RPMI8226 (cell line): ENCODE results near the gene C1QTNF4.

Experiments used
- DNase-seq: peaks from one replicate; pipeline ENCODE4 v3.0.0-alpha.2; 2015

The C1QTNF4 gene

GRCh38 chr11:47592251-47592650 lies 2.0 kb downstream of the C1QTNF4 start:
- no peak for DNase-seq

- no peak for DNase-seq
Observed at GRCh38 chr11:47591764-47592163, 2.4 kb downstream of the C1QTNF4 start.

- DNase-seq = no peak
Observed at GRCh38 chr11:47589977-47590861, 4.0 kb downstream of the C1QTNF4 start.

GRCh38 chr11:47589584-47589976 lies 4.6 kb downstream of the C1QTNF4 start:
- no peak for DNase-seq

- DNase-seq = no peak
Observed at GRCh38 chr11:47589118-47589517, 5.1 kb downstream of the C1QTNF4 start.

- DNase-seq = no peak
Observed at GRCh38 chr11:47587723-47588326, 6.4 kb downstream of the C1QTNF4 start.

GRCh38 chr11:47587039-47587716 lies 7.0 kb downstream of the C1QTNF4 start:
- DNase-seq = no peak

GRCh38 chr11:47586098-47586855 lies 7.9 kb downstream of the C1QTNF4 start, which contains the start of gene FAM180B:
Gene FAM180B (plus strand): TSS chr11:47586678. CDS start chr11:47586769, 91 bp downstream.
- DNase-seq = no peak

GRCh38 chr11:47583844-47584243 lies 10.4 kb downstream of the C1QTNF4 start:
- no peak for DNase-seq

- peak; percentile 88 for DNase-seq
Observed at GRCh38 chr11:47578524-47579494, 15.4 kb downstream of the C1QTNF4 start, which contains the start of the genes KBTBD4 and NDUFS3. Gene KBTBD4 (minus strand): TSS chr11:47578970. CDS start chr11:47578951, 19 bp downstream. Gene NDUFS3 (plus strand): TSS chr11:47579074. CDS start chr11:47579092, 18 bp downstream.

GRCh38 chr11:47577460-47578041 lies 16.7 kb downstream of the C1QTNF4 start:
- no peak for DNase-seq

- no peak for DNase-seq
Observed at GRCh38 chr11:47573321-47573720, 20.9 kb downstream of the C1QTNF4 start.

- DNase-seq = no peak
Observed at GRCh38 chr11:47572715-47573255, 21.4 kb downstream of the C1QTNF4 start.

- no peak for DNase-seq
Observed at GRCh38 chr11:47571895-47572294, 22.3 kb downstream of the C1QTNF4 start.

- DNase-seq = no peak
Observed at GRCh38 chr11:47571357-47571729, 22.9 kb downstream of the C1QTNF4 start.

- no peak for DNase-seq
Observed at GRCh38 chr11:47570651-47571356, 23.4 kb downstream of the C1QTNF4 start.

- no peak for DNase-seq
Observed at GRCh38 chr11:47569646-47570045, 24.6 kb downstream of the C1QTNF4 start.

GRCh38 chr11:47566149-47566698 lies 28.0 kb downstream of the C1QTNF4 start:
- DNase-seq = peak; percentile 22

GRCh38 chr11:47565340-47566148 lies 28.7 kb downstream of the C1QTNF4 start, which contains the start of gene PTPMT1:
Gene PTPMT1 (plus strand): TSS chr11:47565599. CDS start chr11:47565623, 24 bp downstream.
- DNase-seq = peak; percentile 61
